ENCODE results near the gene MMP17. TPM values are rescaled to one million over a fixed set of nuclear protein-coding genes. Genes with fewer than 3 reads are reported as not detected.

The MMP17 gene
- total RNA-seq, 1 donor from 2014 or later: 4.7 TPM

DNA sequence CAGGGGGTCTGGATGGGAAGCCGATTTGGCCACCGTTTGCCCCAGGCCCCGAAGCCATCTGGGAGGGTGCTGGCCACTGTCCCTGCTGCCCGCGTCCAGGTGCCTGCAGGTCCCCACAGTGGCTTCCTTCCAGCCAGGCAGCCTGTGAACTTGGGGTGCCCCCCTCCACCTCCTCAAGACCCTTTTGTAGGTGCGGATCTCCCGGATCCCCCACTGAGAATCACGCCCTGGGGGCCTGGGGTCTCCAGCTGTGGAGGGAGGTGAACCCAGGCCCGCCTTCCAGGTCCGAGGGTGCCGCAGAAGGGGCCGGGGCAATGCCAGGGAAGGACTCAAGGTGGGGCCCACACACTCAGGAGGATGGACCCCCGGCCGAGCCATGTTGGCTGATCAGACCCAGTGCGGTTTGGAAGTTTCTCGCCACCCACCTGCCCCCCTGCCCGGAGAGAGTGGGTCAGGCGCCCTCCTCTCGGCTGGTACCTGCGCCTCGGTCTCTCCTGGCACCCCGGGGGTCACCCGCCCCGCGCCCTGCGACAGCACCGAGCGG is 1.7 kb downstream of the MMP17 start:
- DNase-seq (ENCODE audit: low spot score): no peak

DNA sequence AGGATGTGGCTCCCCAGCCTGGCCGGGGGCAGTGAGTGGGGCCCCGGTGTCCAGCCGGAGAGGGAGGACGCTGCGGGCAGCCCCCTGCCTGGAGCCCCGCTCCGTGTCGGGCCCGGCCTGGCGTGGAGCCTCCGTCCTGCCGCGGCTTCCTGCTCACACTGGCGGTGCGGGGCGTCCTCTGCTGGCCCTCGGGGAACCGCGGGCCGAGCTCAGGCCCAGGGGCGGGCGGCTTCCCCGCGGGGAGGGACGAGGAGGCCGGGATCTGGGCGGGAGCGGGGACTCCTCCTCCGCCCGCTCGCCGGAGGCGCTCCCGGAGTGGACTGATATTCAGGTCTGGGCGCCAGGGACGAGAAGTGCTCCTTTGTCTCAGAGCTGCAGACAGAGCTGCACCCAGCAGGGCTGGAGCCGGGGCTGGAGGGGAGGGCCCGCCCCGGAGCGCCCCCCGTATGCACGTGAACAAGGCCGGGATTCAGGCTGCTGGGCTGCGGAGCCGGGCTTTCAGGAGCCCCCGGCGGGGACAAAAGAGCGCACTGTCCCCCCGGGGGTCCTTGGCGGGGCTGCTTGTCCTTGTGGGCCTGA is 2.2 kb downstream of the MMP17 start:
- peak; percentile 94 for DNase-seq (ENCODE audit: low spot score)

DNA sequence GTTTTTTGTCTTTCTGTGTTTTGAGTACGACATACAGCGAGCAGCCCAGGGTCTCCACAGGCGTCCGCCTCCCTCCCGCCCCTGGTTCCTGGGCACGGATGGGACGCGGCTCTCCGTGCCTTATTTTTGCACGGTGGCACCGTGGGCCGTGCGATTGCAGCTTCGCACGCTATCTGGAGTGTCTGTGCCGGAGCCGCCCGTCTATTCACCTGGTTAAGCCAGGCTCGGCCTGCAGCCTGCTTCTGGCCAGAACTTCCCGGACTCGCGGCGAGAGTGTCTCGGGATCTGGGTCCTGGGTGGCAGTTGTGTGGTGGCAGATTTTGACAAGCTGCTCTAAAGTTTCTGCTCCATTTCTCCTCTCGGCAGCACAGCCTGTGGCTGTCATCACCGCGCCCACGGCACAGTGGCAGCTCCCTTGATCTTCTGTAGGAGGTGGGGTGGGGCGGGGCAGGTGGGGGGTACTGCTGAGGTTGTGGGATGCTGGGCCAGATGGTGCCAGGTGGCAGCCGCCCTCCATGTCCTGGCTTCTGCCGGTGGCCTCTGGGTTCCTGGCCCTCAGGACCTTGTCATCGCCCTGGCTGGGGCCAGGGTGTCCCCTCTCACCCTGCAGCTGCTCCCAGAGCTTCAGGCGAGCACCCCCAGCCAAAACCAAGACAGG is 2.9 kb downstream of the MMP17 start:
- no peak for DNase-seq (ENCODE audit: low spot score)

DNA sequence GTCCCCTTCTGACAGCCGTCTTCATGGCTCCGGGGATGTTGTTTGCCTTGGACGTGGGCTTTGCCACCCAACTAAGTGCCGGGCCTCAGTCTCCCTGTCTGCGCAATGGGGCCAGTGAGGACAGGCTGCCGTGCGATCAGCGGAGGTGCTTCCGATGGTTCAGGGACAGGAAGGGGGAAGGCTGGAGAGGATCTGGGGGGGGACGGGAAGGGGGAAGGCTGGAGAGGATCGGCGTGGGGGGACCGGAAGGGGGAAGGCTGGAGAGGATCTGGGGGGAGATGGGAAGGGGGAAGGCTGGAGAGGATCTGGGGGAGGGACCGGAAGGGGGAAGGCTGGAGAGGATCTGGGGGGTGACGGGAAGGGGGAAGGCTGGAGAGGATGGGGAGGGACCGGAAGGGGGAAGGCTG is 3.4 kb downstream of the MMP17 start:
- DNase-seq (ENCODE audit: low spot score): no peak

DNA sequence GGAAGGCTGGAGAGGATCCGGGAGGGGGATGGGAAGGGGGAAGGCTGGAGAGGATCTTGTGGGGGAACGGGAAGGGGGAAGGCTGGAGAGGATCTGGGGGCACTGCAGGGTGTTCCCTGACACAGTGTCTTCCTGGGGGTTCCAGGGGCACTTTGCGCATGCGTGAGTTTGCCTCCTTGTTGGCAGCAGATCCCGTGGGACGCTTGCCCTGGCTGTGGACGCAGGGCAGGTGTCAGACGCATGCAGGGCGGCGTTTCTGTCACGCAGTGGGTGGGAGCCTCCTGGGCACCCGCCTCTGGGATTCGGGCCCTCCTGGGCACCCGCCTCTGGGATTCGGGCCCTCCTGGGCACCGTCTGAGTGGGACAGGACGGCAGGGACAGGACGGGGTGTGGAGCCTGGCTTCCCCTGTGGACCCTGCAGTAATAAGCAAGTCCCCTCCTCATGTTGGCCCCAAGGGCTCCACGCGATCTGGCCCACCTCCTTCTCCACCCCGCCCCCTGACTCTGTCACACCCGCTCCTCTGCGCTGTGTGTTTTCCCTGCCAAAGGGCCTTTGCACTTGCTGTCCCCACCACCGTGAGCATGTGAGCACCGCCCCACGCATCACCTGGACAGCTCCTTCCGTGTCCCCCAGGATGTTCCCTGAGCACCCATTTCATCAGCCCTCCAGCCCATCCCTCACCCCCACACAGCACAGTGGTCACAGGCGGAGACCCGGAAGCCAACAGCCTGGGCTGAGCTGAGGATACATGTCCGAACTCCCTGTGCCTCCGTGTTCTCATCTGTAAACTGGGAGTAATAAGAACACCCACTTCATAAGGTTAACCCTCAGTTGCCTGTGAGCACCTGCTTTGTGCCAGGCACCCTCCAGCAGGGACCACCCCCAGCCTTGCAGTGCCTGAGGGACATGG is 4.4 kb downstream of the MMP17 start:
- DNase-seq (ENCODE audit: low spot score): no peak

DNA sequence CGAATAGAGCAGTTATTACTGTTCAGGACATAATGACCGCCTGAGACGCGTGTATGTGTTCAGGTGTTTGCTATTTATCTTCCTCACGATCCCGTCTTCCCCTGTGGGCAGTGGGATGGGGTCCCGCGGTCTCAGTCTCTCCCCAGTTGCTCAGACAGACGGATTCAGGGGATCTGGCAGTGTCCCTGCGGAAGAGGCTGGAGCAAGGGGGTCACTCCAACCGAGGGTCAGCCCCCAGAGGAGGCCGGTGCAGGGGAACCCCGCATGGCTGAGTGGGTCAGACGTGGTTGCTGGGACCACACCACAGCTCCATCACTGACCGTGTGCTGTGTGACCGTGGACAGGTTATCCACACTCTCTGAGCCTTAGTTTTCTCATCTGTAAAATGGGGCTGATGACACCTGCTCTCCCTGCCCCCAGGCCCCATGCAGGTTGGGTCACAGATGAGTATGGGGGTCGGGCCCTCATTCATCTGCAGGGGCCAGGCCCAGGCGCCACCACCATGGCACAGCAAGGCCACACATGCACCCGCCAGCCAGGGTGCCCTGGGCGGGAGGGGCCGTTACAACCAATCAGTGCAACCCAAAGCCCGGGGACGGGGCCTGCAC is 5.2 kb downstream of the MMP17 start:
- no peak for DNase-seq (ENCODE audit: low spot score)

DNA sequence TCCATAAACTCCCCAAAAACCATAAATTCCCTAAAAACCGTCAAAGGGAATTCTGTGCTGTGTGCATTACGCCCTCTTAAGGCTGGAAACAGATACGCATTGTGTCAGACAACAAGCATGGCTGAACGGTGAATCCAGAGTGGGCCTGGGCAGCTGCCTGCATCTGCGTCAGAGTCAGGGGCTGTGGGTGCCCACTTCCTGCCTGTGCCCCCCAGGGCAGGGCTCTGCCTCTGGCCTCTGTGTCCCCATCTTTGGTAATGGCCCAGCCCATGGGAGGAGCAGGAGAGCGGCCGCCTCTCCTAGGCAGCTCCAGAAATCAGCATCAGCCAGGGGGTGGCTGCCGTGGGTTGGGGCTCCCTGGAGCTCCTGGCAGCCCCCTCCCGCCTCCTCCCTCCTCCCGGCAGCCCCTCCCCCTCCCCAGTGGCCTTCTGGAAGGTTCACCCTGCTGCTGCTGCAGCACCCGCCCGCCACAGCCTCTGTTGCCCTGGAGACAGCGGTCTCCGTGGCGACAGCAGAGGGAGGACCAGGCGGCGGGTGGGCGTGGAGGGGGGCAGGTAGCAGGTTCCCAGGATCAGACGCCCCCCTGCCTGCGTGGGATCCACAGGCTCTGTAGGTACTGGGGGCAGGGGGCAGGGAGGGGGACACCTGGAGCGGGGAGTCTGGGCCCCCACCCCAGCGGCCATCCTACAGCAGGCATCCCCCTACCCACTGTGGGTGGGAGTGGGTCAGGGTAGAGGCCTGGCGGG is 5.9 kb downstream of the MMP17 start:
- DNase-seq (ENCODE audit: low spot score): no peak

DNA sequence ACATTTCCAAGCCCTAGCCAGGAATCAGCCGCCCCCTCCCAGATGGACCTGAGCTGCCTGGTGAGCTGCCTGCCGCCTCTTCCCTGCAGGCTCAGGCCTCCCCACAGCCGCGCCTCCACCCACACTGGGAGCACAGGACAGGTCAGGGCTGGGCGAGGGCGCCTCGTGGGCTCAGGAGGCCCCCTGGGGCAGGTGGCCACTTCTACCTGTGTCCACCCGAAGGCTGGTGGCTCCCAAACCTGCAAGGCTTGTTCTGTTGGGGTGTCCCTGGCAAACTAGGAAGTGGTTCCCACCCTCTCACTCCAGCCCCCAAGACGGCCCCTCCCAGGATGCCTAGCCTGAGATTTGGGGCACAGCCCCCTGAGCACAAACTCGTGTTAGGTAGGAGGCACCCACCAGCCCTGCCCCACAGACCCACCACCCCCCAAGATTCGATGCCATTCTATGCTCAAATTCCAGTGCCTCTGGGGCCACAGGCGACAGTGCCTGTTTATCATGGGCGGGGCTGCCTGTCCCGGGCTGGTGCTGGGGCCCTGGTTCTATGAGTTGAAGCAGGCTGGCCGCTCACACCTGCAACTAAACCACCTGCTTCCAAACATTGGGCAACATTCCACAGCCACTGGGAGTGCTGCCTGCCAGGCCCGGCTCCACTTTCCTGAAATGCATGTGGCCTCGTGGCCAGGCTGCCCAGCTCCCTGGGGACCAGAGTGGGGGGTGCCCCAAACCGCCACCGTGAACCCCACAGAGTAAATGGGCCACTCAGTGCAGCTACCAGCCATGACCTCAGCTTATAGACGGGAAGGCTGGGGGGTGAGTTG is 6.8 kb downstream of the MMP17 start:
- DNase-seq (ENCODE audit: low spot score): no peak

DNA sequence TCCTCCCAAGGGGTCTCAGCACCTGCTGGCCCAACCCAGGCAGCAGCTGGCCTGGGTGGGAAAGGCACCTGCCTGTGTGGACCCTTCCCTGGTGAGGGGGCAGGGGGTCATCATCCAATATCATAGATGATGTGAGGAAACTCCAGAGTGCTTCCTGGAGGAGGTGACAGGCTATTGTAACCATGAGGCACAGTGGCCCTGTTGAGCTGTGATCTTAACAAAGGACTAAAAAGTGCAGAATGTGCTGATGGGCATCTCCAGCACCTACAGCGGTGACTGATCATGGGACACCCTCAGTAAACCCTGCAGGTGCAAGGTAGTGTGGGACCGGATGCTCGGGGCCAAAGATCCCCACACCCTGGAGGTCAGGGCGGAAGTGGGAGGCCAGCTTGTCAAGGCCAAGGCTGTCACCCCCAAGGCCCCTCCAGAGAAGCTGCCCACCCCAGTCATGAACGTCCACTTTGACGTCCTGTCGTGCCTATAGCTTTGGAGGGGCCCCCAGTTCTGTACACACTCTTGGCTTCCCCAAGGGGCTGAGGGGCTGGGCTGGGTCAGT is 7.5 kb downstream of the MMP17 start:
- no peak for DNase-seq (ENCODE audit: low spot score)

DNA sequence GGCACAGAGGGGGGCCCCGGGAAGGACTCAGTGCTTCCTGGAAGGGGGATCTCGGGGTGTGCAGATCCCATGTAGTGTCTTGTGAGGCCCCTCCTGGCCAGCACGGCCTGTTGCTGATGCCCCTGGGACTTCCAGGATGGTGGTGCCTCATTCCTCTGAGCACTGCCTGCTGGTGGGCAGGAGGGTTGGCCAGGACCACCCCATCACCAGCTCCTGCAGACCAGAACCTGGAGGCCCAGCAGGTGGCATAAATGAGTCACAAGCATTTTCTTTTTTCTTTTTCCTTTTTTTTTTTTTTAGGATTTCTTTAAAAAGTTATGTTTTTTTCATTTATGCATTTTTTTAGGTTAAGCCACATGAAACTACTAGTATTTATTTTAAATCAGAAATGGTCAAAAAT is 8.0 kb downstream of the MMP17 start:
- no peak for DNase-seq (ENCODE audit: low spot score)

DNA sequence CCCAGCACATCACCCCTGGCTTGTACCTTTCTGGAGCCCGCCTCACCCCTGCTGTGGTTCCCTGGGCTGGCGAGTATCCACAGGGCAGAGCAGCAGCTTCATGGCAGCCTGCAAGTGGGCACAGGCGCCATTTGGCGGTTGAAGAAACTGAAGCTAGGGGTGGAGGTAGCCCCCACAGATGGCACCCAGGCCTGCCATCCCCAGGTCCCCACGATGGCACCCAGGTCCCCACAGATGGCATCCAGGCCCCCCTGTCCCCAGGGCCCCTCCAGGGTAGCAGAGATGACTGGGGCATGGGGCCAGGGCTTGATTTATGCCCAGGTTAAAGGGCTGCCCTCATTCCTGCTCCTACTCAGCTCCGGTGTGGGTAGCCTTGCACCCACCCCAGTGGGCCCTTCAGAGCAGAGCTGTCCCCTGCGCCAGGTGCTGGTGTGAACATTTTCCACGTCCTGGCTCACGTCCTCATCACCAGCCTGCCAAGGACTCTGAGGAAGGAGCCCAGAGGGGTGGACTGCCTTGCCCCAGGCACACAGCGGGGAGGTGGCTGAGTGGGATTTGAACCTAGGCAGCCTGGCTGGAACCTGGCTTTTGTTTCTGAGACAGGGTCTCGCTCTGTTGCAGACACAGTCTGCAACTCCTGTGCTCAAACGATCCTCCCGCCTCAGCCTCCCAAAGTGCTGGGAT is 8.7 kb downstream of the MMP17 start:
- no peak for DNase-seq (ENCODE audit: low spot score)

DNA sequence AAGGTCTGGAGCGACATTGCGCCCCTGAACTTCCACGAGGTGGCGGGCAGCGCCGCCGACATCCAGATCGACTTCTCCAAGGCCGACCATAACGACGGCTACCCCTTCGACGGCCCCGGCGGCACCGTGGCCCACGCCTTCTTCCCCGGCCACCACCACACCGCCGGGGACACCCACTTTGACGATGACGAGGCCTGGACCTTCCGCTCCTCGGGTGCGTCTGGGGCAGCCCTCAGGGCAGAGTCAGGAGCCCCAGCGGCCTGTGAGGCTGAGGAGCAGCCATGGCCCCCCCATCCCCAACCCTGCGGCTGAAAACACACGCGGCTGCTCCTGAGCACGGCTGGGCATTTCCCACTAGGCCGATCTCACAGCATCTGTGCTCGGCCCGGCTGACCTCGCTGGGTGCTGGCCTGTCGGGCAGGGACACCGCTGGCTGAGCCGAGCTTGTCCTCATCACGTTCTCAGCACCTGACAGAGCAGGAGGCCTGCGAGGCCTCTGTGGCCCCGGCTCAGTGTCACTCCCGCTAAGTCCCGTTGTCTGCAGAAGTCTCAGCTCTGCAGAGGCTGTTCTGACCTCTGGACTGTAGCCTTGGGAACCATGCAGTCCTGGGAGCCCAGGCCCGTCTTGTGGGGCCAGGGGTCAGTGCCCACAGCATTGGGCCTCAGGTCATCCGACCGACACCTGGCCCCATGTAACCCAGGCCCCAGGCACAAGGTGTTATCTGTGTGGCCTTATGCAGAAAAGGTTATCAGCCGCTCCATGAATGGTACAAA is 12.6 kb downstream of the MMP17 start:
- DNase-seq (ENCODE audit: low spot score): no peak

DNA sequence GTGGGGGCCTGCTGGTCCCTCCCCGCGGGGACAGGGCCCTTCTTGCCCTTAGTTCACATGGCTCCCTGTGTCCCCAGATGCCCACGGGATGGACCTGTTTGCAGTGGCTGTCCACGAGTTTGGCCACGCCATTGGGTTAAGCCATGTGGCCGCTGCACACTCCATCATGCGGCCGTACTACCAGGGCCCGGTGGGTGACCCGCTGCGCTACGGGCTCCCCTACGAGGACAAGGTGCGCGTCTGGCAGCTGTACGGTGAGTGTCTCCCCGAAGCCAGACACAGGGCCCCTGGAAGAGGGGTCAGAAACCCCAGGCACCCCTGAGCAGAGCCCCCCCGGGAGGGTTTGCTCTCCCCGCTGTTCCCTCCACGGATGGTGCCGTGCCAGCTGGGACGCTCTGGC is 13.4 kb downstream of the MMP17 start:
- DNase-seq (ENCODE audit: low spot score): no peak

DNA sequence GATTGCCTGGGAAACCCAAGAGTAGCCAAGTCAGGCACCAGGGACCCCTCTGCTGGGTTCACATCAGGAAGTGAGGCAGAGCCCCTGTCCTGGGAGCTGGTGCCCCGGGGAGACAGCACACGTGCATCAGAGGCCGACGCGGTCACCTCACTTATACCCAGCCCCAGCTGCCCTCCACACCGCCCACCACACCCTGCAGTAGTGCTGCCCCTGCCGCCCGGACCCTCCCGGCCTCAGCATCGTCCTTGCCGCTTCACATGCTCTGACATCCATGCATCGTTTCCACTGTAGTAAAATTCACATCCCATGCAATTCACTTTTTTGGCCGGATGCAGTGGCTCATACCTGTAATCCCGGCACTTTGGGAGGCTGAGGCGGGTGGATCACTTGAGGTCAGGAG is 14.0 kb downstream of the MMP17 start:
- DNase-seq (ENCODE audit: low spot score): no peak

DNA sequence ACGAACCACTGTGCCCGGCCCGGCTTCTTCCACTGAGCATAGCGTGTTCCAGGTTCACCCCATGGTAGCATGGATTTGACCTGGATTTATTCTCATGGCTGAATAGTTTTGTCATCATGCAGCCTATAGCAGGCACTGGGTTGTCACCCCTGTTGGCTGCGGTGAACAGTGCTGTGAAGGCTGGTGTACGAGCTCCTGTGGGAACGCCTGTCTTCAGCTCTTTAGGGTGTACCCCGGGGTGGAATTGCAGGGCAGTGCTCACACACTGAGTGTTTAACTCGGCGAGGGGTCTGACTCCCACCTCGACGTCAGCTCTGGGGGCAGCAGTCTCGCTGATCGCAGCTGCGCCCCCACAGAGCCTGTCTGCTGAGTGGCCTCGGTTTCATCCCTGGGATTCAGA is 15.3 kb downstream of the MMP17 start:
- no peak for DNase-seq (ENCODE audit: low spot score)

DNA sequence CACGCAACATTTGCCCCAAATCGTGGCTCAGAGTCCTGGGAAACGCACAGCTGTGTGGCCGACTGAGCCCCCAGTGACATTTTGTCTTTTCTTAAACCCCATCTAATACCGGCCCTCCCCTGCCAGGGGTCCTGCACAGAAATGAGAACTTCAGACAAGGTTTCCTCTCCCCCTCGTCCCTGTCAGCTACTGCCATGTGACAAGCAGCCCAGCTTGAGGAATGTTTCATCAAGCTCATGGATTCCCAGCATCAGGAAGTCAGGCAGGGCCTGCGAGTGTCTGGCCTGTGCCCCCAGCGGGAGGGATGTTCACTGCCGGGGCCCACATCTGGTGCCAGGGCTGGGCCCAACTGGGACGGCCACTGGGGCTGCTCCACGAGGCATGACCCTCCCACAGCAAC is 15.9 kb downstream of the MMP17 start:
- no peak for DNase-seq (ENCODE audit: low spot score)

DNA sequence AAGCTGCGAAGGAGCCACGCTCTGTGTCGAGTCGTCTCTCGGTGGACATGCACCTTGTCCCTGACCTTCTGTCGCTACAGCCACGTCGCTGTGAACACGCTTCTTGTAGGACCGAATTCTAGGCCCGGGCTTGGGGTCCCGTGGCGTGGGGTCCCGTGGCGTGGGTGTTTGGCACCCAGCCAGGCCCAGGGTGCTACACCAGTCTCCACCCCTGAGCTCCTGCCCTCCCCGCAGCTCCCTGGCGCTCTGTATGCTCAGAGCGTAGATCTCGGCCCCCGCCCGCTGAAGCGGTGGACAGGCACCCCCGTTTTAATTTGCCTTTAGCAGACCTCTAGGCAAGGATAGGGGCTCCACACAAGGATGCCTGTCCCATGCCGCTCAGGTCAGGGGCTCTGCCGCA is 16.5 kb downstream of the MMP17 start:
- no peak for DNase-seq (ENCODE audit: low spot score)

DNA sequence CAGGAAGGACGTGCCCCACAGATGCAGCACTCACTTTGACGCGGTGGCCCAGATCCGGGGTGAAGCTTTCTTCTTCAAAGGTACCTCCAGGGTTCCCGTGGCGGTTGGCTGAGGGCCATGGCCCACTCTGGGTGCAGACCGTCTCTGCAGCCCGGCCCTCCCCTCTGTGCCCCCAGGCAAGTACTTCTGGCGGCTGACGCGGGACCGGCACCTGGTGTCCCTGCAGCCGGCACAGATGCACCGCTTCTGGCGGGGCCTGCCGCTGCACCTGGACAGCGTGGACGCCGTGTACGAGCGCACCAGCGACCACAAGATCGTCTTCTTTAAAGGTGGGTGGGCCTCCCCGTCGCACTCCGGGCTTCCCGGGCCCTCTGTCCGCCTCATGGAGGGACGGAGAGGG is 16.9 kb downstream of the MMP17 start:
- no peak for DNase-seq (ENCODE audit: low spot score)

Measured in mesenteric fat pad (tissue), 1 donor.